Fibroblast of mammary gland (primary cell): ENCODE results near the gene ACER3.
"Not testable (repeated sequence)": the region's sequence is repeated elsewhere in the genome, so short reads cannot be mapped to it uniquely, and the experiment has no call there.

ENCODE experiments used
- DNase-seq: peaks from one replicate; pipeline ENCODE4 v3.0.0-alpha.2; 2010; ENCODE audit warnings: low read depth
- H3K4me3 ChIP-seq: 2 replicates; pipeline ENCODE4 v1.5.1; 2011; ENCODE audit warnings: low read depth, mild to moderate bottlenecking, low read length, moderate library complexity; ENCODE audit not compliant: control insufficient read depth
- TF ChIP-seq, protein P1 (sequence below): conservative IDR thresholded peaks from 2 replicates; pipeline ENCODE4 v1.5.1; 2011; ENCODE audit warnings: low read depth, low read length, inconsistent platforms; ENCODE audit not compliant: control insufficient read depth, insufficient read depth

ACER3 gene

DNA sequence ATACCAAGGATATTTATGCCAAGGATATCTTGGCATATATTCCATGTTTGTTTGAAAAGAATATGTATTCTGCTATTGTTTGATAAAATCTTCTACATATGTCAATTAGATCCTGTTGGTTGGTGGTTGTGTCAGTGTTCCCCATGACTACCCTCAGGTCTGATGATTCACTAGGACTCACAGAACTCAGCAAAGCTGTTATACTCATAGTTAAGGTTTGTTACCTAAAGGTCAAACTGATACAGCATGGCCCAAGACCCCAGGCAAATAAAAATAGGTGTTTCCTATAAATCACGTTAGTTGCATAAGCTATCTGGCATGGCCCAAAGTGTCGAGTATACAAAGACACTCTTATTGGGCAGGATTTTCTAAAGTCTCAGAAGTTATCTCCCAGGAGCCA lies 143.2 kb downstream of the ACER3 start:
- H3K4me3 ChIP-seq = no peak overlapping the region
- TF ChIP-seq, protein P1, sequence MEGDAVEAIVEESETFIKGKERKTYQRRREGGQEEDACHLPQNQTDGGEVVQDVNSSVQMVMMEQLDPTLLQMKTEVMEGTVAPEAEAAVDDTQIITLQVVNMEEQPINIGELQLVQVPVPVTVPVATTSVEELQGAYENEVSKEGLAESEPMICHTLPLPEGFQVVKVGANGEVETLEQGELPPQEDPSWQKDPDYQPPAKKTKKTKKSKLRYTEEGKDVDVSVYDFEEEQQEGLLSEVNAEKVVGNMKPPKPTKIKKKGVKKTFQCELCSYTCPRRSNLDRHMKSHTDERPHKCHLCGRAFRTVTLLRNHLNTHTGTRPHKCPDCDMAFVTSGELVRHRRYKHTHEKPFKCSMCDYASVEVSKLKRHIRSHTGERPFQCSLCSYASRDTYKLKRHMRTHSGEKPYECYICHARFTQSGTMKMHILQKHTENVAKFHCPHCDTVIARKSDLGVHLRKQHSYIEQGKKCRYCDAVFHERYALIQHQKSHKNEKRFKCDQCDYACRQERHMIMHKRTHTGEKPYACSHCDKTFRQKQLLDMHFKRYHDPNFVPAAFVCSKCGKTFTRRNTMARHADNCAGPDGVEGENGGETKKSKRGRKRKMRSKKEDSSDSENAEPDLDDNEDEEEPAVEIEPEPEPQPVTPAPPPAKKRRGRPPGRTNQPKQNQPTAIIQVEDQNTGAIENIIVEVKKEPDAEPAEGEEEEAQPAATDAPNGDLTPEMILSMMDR = no peak
- peak; percentile 24 for DNase-seq

DNA sequence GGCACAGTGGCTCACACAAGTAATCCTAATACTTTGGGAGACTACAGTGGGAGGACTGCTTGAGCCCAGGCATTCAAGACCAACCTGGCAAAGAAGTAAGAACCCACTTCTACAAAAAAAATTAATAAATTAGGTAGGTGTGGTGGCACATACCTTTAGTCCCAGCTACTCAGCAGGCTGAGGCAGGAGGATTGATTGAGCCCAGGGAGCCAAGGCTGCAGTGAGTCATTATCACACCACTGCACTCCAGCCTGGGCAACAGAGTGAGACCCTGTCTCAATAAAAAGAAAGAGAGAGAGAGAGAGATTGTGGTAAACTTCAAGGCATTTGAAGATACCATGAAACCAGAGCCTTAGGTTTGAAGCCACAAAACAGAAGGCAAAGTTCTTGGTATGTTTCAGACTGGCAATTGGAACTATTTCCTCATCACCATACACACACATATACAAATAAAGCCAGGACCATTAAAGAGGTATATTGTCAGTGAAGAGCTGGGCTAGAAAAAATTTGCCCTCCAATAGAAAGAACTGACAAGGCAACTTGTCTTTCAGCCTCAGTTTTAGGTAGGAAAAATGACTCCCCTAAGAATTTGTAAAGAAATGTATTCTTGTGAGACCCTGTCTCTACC lies 148.9 kb downstream of the ACER3 start:
- no peak overlapping the region for H3K4me3 ChIP-seq
- TF ChIP-seq, protein P1 = no peak
- DNase-seq = no peak

DNA sequence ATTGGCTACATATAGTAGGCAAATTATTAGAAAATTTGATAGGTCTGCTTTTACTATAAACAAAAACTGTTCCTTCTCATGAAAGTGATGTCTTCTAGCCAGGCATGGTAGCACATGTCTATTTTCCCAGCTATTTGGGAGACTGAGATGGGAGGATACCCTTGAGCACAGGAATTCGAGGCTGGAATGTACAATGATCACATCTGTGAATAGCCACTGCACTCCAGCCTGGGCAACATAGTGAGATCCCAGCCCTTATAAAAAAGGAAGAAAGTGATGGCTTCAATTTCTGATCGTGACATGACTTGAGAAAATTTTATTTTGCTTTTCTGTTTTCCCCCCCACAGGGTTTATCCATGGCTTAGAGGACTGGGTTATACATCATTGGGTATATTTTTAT lies 154.0 kb downstream of the ACER3 start:
- no peak overlapping the region for H3K4me3 ChIP-seq
- DNase-seq = no peak
- TF ChIP-seq, protein P1 = no peak

DNA sequence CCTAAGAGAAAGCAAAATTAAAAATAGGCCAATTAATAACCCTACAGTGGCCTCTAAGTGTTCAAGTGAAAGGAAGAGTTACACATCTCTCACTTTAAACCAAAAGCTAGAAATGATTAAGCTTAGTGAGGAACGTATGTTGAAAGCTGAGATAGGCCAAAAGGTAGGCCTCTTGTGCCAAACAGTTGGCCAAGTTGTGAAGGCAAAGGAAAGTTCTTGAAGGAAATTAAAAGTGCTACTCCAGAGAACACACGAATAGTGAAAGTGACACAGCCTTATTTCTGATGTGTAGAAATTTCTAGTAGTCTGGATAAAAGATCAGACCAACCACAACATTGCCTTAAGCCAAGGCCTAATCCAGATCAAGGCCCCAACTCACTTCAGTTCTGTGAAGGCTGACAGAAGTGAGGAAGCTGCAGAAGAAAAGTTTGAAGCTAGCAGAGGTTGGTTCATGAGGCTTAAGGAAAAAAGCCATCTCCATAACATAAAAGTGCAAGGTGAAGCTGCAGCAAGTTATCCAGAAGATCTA lies 157.7 kb downstream of the ACER3 start:
- H3K4me3 ChIP-seq, DNase-seq: not testable (repeated sequence)

DNA sequence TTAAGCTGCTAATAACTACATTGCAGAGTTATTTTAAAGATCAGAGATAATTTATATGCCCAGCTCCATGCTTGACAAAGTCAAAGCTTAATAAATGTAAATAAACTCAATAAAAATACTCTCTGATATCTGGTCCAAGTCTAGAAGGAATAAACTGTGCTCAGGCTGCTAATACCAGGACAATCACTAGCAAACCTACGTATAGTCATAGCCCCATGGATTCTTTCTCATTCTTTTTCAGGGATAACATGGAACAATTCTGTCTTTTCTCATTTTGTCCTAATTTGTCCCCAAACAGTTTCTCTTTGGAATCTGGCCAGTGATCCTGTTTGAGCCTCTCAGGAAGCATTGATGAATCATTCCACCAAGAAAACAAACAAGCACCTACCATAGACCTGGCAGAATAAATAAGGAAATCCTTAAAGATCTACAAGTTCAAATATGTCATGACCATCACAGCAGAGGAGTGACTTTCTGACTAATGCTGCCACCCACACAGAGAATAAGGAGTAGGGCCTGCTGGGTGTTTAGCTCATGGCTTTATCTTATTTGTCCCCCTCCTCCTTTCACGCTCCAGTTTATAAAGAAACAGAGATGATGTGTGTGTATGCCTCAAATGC lies 159.4 kb downstream of the ACER3 start:
- DNase-seq = peak; percentile 43

DNA sequence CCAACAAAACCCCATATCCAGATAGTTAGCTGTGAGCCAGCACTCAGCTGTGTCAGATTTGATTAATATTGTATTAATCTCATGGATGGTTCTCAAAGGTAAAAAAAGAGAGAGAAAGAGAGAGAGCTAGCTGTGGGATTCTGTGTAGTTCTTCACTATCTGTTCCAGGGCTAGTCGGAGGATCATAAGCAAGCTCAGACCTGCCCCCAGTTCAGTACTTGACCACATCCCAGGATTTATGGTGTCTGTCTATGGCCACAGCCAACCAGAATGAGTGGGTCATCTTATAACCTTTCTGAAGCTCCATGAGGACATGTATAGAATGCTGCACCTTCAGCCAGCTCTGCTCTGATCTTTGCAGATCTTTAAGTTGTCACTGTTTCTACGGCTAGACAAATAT lies 160.0 kb downstream of the ACER3 start:
- no peak for DNase-seq
- no peak overlapping the region for H3K4me3 ChIP-seq
- TF ChIP-seq, protein P1 = no peak

More for the DNA sequence above, 159.4 kb downstream of the ACER3 start:
- no peak overlapping the region for H3K4me3 ChIP-seq
- TF ChIP-seq, protein P1 = no peak

DNA sequence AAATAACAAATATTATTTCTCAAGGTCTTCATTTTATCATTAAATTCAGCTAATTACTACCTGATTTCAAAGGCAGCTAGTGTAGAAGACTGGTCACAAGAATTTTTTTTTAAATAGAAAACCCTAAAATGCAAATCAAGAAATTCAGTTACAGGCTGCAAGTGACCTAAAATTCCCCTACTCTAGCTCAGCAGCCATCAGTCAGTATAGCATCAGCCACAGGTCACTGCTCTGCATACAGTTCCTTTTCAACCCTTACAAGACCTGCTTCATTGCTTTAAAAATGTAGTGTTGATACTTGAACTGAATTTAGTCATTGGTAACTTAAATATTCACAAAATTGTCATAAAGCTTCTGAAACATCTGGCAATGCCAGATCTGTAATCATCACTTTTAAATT lies 164.0 kb downstream of the ACER3 start:
- TF ChIP-seq, protein P1 = no peak
- no peak for DNase-seq

More for the DNA sequence above, 164.0 kb downstream of the ACER3 start:
- H3K4me3 ChIP-seq = no peak overlapping the region
